ENCODE results near the gene NFAT5.
"Not testable (repeated sequence)": the region's sequence is repeated elsewhere in the genome, so short reads cannot be mapped to it uniquely, and the experiment has no call there.

The NFAT5 gene

GRCh38 chr16:69565671-69566239 is at the start of gene NFAT5:
TSS of gene NFAT5 (plus strand) at chr16:69565966. CDS start at chr16:69566302, 336 bp downstream.
- DNase-seq, result peak in 1 of 2 experiments; percentile 67

GRCh38 chr16:69517914-69518313 is 47.9 kb upstream of the NFAT5 start:
- not testable (repeated sequence) for DNase-seq

GRCh38 chr16:69520413-69520799 is 45.4 kb upstream of the NFAT5 start:
- DNase-seq, result no peak

GRCh38 chr16:69520800-69521602 is 44.8 kb upstream of the NFAT5 start:
- DNase-seq, result no peak

GRCh38 chr16:69522041-69522578 is 43.7 kb upstream of the NFAT5 start:
- no peak for DNase-seq

- no peak for DNase-seq
These were observed 42.9 kb upstream of the NFAT5 start for GRCh38 chr16:69522732-69523404.

GRCh38 chr16:69523566-69524305 is 42.0 kb upstream of the NFAT5 start:
- no peak for DNase-seq

GRCh38 chr16:69526831-69527655 is 38.7 kb upstream of the NFAT5 start:
- no peak for DNase-seq

GRCh38 chr16:69531988-69532387 is 33.8 kb upstream of the NFAT5 start:
- no peak for DNase-seq

GRCh38 chr16:69532641-69533455 is 32.9 kb upstream of the NFAT5 start:
- DNase-seq, result no peak

- DNase-seq, result no peak
These were observed 31.0 kb upstream of the NFAT5 start for GRCh38 chr16:69534720-69535119.

GRCh38 chr16:69535123-69536050 is 30.4 kb upstream of the NFAT5 start:
- no peak for DNase-seq

- no peak for DNase-seq
These were observed 28.1 kb upstream of the NFAT5 start for GRCh38 chr16:69537706-69538080.

- no peak for DNase-seq
These were observed 27.0 kb upstream of the NFAT5 start for GRCh38 chr16:69538808-69539207.

GRCh38 chr16:69542974-69543373 is 22.8 kb upstream of the NFAT5 start:
- DNase-seq, result no peak

- DNase-seq, result no peak
These were observed 21.7 kb upstream of the NFAT5 start for GRCh38 chr16:69544088-69544487.

GRCh38 chr16:69546663-69547062 is 19.1 kb upstream of the NFAT5 start:
- not testable (repeated sequence) for DNase-seq

GRCh38 chr16:69553332-69553731 is 12.4 kb upstream of the NFAT5 start:
- DNase-seq, result no peak

GRCh38 chr16:69554495-69554894 is 11.3 kb upstream of the NFAT5 start:
- DNase-seq, result no peak

- no peak for DNase-seq
These were observed 10.3 kb upstream of the NFAT5 start for GRCh38 chr16:69555437-69555836.

All from cerebellar nuclear complex (tissue), 1 donor.